H54 (cell line): Measurements from ENCODE around the gene SERPINB1.
"Not testable (repeated sequence)": the region's sequence is repeated elsewhere in the genome, so short reads cannot be mapped to it uniquely, and the experiment has no call there.

Source experiments
- DNase-seq: peaks from one replicate; pipeline ENCODE4 v3.0.0; 2011; ENCODE audit warnings: low spot score, mixed read lengths; ENCODE audit not compliant: insufficient read length
- FAIRE-seq: peaks from 3 replicates; lab custom pipeline; 2011; peaks lifted over from hg19 to GRCh38; lab: Jason Lieb, UNC
- POLR2A ChIP-seq: IDR thresholded peaks from 2 replicates; pipeline ENCODE4 v1.6.1; 2011; ENCODE audit warnings: low read depth, mild to moderate bottlenecking, low read length

SERPINB1 gene

DNA sequence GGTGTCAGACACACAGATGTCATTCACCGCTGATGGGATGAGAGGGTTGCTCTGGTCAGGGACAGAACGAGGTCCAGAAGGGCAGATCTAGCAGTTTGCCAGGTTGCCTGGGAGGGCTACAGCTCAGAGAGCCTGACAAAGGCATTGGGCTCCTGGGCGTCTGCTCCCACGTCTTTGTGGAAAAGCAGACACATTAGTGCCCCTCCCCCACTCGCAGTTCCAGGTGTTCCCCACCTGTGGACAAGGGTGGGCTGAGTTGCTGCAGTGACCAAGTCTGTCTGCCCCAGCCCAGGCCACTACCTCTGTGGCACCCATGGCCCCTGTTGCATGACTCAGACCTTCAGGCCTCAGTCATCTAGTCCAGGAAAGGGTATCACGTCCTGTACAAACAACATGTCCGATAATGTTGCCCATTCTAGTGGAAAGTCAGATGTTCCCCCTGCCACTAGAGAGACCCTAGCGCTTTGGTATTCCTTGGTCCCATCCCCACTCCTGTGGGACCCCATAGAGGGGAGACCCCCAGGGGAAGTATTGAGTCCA lies 39.1 kb downstream of the SERPINB1 start:
- no peak for TF ChIP-seq POLR2A
- FAIRE-seq: no peak
- DNase-seq: no peak

DNA sequence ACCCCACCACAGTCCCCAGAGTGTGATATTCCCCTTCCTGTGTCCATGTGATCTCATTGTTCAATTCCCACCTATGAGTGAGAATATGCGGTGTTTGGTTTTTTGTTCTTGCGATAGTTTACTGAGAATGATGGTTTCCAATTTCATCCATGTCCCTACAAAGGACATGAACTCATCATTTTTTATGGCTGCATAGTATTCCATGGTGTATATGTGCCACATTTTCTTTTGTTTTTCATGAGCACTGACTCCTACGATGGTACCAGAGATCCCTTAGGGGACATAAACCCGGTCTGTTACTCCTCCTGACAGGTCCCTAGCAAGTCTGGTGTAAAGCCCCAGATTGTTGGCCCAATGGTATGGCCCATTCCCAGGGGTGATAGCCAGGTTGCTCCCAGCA lies 40.0 kb downstream of the SERPINB1 start:
- not testable (repeated sequence) for FAIRE-seq, DNase-seq

DNA sequence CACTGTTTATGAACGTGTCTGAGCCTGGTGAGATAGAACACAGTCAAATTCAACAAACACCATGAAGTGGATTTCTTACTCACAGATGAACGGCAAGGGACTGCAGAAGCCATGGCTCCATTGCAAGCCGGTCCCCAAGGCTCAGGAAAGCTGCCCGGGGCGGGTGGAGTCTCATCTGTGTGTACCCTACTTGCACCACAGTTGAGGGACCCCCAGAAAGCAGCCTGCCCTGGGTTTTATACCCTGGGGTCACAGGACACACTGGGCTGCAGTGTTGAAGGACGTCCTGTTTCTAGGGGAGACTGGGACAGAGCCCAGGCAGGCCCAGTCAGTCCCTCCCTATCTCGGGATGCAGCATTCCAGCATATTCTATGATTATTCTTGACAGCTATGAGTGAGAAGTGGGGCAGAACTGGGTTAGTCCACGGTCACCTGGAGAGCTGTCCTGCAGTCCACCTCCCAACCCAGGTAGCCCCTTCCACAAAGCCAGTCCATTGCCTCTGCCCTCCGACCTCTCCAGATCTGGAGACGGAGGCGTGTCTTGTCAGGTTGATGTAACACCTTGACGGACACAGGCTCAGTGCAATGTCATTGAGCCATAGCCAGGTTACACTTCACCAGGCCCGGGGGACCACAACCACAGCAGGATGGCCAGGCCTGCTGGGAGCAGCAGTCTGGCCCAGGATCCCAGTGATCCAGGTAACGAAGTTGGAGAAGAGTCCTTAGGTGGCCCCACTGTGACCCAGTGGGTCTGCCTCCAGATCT lies 40.9 kb downstream of the SERPINB1 start:
- FAIRE-seq (no peak), DNase-seq (no peak)
- no peak for TF ChIP-seq POLR2A

DNA sequence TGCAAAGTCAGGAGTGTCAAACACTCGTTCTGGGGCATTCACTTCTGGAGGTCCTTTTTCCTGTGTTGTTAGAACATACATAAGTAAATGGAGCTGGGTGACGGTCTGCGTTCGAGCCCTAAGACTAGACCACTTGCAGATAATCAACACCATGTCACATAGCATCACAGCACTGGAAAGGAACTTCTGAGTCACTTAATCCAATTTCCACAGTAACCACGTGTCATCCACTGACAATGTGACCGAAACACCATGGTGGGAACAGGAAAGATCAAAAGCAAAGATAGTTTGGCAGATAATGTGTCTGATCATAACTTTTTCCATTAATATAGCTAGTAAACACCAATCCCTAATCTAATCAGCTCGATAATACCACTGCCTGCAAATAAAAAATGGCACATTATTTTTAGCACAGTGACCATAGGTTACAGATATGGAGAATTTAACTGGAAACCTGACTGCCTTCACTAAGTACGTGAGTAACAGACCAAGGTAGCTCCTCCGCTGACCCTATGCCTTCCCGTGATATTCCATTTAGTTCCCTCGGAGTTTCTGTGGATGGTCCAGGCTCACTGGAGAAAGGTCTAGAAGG lies 41.6 kb downstream of the SERPINB1 start:
- FAIRE-seq (no peak), DNase-seq (no peak)
- no peak for TF ChIP-seq POLR2A

DNA sequence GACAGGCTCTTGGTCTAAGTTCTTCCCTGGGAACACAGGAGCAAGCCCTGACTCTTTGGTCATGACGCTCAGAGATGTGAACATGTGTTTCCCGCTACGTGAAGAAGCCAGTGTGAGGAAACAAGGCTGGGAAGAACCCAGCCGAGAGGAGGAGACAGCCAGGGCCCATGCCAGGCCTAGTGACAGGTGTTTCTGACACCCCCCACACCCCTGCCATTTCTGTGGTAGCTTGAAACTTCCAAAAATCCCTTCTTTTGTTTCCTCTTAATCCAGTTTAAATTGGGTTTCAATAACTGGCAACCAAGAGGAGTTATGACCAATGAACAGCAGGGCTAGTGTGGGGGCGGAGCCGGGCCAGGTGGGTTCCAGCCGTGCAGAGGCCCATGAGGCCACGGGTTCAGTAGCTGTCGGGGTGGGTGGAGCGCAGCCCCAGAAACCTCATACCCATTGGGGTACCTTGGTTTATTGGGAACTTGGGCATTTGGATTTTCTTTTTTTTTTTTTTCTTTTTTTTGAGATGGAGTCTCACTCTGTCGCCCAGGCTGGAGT lies 43.0 kb downstream of the SERPINB1 start:
- no peak for FAIRE-seq
- no peak for TF ChIP-seq POLR2A
- no peak for DNase-seq

DNA sequence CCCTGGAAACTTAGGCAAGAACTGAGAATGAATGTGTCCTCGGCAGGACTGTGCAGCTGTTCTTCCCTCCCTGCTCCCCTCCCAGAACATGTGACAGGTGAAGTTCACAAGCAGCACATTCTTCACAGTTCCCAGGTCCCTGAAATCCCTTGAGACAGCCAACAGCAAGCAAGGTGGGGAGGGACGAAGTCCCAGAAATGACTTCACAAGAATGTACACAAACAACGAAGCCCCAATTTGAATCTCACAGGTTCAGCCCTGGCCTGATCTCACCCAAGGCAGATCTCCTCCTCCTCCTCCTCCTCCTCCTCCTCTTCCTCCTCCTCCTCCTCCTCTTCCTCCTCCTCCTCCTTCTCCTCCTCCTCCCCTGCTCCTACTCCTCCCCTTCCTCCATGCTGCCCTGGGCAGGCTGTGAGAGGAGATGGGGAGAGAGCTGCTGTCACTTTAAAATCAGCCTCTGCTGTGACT lies 44.1 kb downstream of the SERPINB1 start:
- TF ChIP-seq POLR2A: no peak
- no peak for DNase-seq
- FAIRE-seq: no peak

DNA sequence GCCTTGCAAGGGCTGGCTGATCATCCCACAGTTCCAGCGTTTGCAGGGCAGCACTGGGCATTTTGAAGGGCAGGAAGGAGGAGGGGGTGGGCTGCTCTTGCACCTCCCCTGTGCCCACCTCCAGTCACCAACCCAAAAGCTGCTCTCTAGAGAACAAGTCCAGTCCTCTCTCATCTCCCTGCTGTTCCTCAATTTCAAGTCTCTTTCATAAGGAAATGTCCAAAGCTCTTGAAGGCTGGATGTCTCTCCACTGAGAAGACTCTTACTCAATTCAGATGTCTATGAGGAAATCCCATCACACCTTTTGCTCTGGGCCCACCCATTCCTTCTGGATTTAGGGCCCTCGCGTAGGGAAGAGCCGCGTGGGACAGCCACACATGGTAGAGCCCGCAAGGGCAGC lies 44.8 kb downstream of the SERPINB1 start:
- DNase-seq: no peak
- no peak for FAIRE-seq
- TF ChIP-seq POLR2A: no peak

DNA sequence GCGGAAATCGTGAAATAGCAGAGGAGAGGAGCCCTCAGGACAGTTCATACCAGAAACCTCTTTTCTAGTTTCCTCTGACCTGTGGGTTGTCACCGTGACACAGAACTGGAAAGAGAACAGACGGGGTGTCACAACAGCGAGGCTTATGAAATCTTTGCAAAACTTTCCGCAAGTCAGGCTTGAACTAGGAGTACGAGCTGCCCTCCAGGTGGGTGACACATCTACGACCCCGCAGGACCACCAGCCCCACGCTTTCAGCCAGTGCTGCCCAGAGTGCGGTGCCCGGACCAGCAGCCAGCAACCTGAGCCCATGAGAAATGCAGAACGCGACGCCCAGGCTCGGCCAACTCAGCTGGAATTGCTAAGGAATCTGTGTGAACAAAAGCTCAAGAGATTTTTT lies 45.7 kb downstream of the SERPINB1 start:
- DNase-seq (no peak), FAIRE-seq (no peak)
- no peak for TF ChIP-seq POLR2A

DNA sequence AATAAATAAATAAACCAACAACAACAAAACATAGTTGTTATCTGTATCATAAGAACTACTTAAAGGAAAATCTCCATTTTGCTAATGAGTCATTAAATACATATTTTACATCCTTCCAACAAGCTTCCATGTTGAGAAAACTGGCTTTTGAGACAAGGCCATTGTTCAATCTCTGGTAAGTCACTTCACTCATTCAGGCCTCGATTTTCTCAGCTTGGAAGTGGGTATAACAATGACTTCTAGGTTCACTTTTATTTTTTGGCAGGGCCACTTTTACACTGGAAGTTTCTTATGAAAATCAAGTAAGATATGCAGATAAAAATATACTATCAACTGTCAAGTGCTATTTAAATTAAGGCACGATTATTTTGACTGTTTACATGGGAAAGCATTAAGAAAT lies 46.5 kb downstream of the SERPINB1 start:
- DNase-seq (no peak), FAIRE-seq (no peak)
- TF ChIP-seq POLR2A: no peak

DNA sequence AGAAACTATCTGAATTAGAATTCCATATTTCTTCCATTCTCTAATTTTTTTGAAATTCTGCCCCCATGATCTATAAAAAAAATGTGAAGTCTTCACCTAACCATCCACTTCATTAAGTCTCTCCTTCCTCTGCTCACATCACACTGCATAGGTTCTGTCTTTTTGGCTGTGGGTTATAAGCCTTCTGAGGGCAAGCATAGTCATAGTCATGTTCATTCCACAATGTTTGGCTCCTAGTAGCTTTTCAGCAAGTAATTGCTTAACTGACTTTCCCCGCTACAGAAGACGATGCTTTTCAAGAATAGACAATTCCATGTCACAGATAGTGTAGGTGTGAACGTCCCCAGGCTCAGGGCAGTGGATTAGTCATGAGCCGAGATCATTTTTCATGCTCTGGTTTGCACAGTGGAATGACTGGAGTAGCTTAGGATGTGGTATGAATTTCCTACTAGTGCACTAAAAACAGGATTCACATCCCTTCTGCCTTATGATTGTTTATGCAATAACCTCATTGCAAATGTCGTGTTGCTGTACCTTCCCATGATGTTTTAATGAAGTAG lies 47.4 kb downstream of the SERPINB1 start:
- DNase-seq (no peak), FAIRE-seq (no peak)
- TF ChIP-seq POLR2A: no peak

DNA sequence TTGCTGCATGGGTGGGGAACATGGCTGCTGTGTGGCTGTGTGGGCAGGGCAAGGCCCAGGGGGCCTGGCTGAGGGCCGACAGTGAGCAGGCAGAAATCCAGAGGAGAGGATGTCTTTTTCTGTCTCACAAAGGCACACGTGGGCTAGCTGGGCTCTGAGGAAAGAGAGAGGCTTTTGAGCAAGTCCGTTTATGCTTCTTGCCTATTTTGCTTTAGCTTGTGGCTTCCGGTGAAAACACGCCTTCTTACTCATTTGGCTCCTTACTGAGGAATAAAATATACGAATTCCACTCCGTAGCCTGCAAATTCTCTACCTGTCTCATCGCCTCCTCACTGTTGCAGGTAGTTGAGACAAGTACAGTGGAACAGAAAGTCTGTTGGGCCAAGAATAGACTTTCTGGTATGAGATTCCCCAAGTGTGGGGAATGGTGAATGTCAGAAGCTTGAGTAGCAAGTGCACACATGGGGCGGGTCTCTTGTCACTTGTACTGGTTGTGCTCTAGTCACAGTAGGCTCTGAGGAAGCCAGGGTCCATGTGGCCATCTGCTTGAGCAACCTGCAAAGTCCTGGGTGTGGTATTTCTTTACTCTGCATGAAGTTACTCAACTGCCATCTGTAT lies 48.0 kb downstream of the SERPINB1 start:
- DNase-seq (no peak), FAIRE-seq (no peak)
- no peak for TF ChIP-seq POLR2A

DNA sequence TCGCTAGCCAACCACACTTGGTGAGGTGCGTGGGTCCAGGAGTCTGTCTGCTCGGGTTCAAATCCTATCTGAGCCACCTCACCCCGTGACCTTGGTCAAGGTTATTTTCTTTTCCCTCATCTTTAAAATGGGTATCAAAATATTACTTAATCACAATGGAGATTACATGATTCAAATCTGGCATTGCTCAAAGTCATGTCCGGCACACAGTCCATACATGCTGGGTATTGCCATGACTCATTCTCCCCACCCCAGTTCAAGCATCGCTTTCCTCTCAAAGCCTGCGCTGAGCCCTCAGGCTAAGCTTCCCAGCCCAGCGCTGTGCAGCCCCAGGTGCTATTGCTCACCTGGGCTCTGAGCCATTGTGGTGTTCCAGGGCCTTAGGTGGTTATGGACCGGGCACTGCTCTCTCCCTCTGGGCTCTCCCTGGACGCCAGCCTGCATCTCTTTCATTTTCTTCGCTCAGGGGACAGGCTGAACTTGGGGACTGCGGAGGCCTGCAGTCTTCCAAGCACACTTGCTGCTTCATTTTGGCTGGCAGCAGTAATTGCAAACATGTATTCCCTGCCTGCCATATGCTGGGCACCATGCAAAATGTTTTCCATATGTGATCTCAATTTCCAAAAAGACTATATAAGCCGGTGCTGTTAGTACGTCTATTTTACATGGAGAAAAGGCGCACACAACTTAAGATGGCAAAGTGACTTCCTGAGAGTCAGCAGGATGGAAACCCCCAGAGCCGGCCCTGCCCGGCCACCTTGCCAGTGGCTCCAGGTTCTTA lies 49.1 kb downstream of the SERPINB1 start:
- no peak for TF ChIP-seq POLR2A
- no peak for FAIRE-seq
- DNase-seq: no peak

DNA sequence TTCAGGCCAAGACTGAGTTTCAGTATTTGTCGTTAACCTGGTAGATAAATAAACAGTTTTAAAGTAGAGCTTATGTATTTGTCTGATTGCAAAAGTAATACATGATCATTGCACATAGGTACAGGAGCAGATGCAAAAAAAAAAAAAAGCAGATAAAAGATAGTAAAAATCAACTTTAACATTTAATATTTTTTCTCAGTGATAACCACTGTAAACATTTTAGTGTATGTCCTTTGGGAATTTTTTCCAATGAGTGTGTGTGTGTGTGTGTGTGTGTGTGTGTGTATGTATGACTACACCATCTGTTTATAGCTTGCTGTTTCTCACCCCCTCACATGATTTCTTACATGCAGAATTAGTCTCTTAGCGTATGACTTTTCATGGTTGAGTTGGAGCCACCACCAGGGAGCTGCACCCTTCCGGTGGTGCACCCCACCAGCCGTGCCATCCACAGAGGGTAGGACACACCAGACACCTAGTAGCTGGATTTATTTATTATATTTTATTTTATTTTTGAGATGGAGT lies 50.2 kb downstream of the SERPINB1 start:
- FAIRE-seq (no peak), DNase-seq (no peak)
- TF ChIP-seq POLR2A: no peak
